Psoas muscle (tissue), 7 donors: ENCODE data around the gene OOSP2. TPM values are rescaled to one million over a fixed set of nuclear protein-coding genes. Genes with fewer than 3 reads are reported as not detected.

Experiments
- polyA plus RNA-seq, 3 donors: library from polyadenylated mRNA; stranded (reverse); fragments of 200-250 nt; gene quantifications; one replicate each; pipeline ENCODE4 v1.2.3, GENCODE V29; 2013
- total RNA-seq, 4 donors: library from RNA; stranded (reverse); fragmentation: NEBNext Ultra II Directional in 2 of 4; extraction: Animal tissue kit (Norgen Biotek cat#: 25700) in 2 of 4; gene quantifications; one replicate each; pipeline versions ENCODE4 v1.2.1 to v1.2.4, GENCODE V29; 2021 to 2023
- donor health status: healthy with polysubstance abuse.
- donor health status: DM: no; HTN: no; CAD: no; lungs with moderate emphysema.
- donor health status: Bipolar disorder and iron deficiency.
- donor health status: healthy.
- donor health status: DM: no; HTN: no; CAD: no.
- donor health status: DM: no; HTN: no; CAD: no.
- donor health status: DM: yes; HTN: yes; CAD: no.

The OOSP2 gene
- total and polyA plus RNA-seq, 7 donors = not detected

Other genes with a start within 250 kb of the OOSP2 start
- 10 to 100 TPM; 37.8 to 53.9 (median 50.4) TPM for gene MRPL16, start 229.6 kb upstream of the OOSP2 start, total RNA-seq
- 10 to 100 TPM; 50.2 to 92.7 (median 55.3) TPM for gene MRPL16, start 229.6 kb upstream of the OOSP2 start, polyA plus RNA-seq
- gene CBLIF, start 194.9 kb upstream of the OOSP2 start, total RNA-seq = not detected
- gene CBLIF, start 194.9 kb upstream of the OOSP2 start, polyA plus RNA-seq = under 1 TPM in 1 of 3 donors, not detected in 2; 0.05 TPM
- under 1 TPM in 1 of 4 donors, not detected in 3; 0.44 TPM for gene TCN1, start 173.9 kb upstream of the OOSP2 start, total RNA-seq
- gene TCN1, start 173.9 kb upstream of the OOSP2 start, polyA plus RNA-seq = not detected
- not detected for gene OOSP3, start 161.6 kb upstream of the OOSP2 start, total RNA-seq
- not detected for gene OOSP3, start 161.6 kb upstream of the OOSP2 start, polyA plus RNA-seq
- gene OOSP1, start 102.0 kb upstream of the OOSP2 start, total RNA-seq = not detected
- under 1 TPM in 1 of 3 donors, not detected in 2; 0.22 TPM for gene OOSP1, start 102.0 kb upstream of the OOSP2 start, polyA plus RNA-seq
- gene OOSP4A, start 76.4 kb upstream of the OOSP2 start, total RNA-seq = not detected
- not detected for gene OOSP4A, start 76.4 kb upstream of the OOSP2 start, polyA plus RNA-seq
- not detected for gene OOSP4B, start 23.2 kb upstream of the OOSP2 start, total RNA-seq
- not detected for gene OOSP4B, start 23.2 kb upstream of the OOSP2 start, polyA plus RNA-seq
- gene MS4A3, start 16.3 kb downstream of the OOSP2 start, total RNA-seq = not detected
- gene MS4A3, start 16.3 kb downstream of the OOSP2 start, polyA plus RNA-seq = under 1 TPM in 1 of 3 donors, not detected in 2; 0.03 TPM
- under 1 TPM; 0.17 to 0.55 (median 0.31) TPM for gene MS4A2, start 48.3 kb downstream of the OOSP2 start, total RNA-seq
- gene MS4A2, start 48.3 kb downstream of the OOSP2 start, polyA plus RNA-seq = under 1 TPM in 2 of 3 donors, not detected in 1; 0.01 to 0.05 TPM
- gene MS4A6A, start 142.7 kb downstream of the OOSP2 start, total RNA-seq = 10 to 100 TPM; 14.7 to 22.6 (median 18.0) TPM
- gene MS4A6A, start 142.7 kb downstream of the OOSP2 start, polyA plus RNA-seq = 10 to 100 TPM in 1 of 3 donors, 1 to 10 TPM in 2; 2.9 to 11.6 (median 4.2) TPM
- gene MS4A4E, start 202.7 kb downstream of the OOSP2 start, total RNA-seq = 1 to 10 TPM in 1 of 4 donors, under 1 TPM in 3; 0.47 to 1.6 (median 0.71) TPM
- gene MS4A4E, start 202.7 kb downstream of the OOSP2 start, polyA plus RNA-seq = under 1 TPM; 0.05 to 0.33 (median 0.23) TPM
- gene MS4A4A, start 240.3 kb downstream of the OOSP2 start, total RNA-seq = 1 to 10 TPM; 6.7 to 9.4 (median 8.3) TPM
- 1 to 10 TPM; 2.4 to 6.0 (median 2.4) TPM for gene MS4A4A, start 240.3 kb downstream of the OOSP2 start, polyA plus RNA-seq